ENCODE data around the gene SMAP2. TPM values are rescaled to one million over a fixed set of nuclear protein-coding genes. Genes with fewer than 3 reads are reported as not detected.

Gene SMAP2
- polyA plus RNA-seq, 2 of the 4 experiments (the other 2 are of a cell fraction): 6.4 to 7.7 TPM

GRCh38 chr1:40357625-40358024 is 15.9 kb upstream of the SMAP2 start (continued):
- no peak for TF ChIP-seq PHF8 (IDR thresholded peaks at IDR 0.05; ENCODE audit: borderline replicate concordance, low read depth)

DNA sequence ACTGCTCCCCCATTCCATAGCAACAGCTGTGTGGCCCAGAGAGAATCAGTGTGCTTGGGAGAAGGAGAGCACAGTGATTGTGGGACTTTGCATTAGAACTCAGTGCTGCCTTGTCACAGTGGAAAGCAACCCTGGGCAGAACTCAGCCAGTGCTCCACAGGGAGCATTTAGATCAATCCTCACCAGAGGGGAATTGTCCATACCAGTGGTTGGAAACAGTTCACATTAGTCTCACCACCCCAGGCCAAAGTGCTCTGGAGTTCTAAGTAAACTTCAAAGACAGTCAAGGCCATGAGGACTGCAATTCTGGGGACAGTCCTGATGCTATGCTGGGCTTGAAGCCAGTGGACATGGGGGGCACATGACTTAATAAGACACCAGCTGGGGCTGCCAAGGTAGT is 12.9 kb upstream of the SMAP2 start:
- no peaks in the 10 kb centered on the region for H3K4me1 ChIP-seq
- no peak overlapping the region for H3K4me3 ChIP-seq
- POLR2A ChIA-PET: no interaction called here
- no peak overlapping the region for H3K27ac ChIP-seq
- FAIRE-seq: no peak
- TF ChIP-seq TFCP2L1 (CRISPR knock-in tag; IDR thresholded peaks at IDR 0.05) (no peak), ZNF302 (CRISPR knock-in tag; IDR thresholded peaks at IDR 0.05) (no peak), HEYL (CRISPR knock-in tag; IDR thresholded peaks at IDR 0.05) (no peak), USF2 (IDR thresholded peaks at IDR 0.05) (no peak), JUN (IDR thresholded peaks at IDR 0.05) (no peak), ZSCAN20 (CRISPR knock-in tag; IDR thresholded peaks at IDR 0.05) (no peak)
- DNase-seq (ENCODE audit: low read depth in 1 of 2, low spot score in 1 of 2): no peak
- CTCF ChIA-PET: no interaction called here
- peaks cover 20% of the 10 kb centered on the region; the same call in 2 of the 3 replicates for H3K9me3 ChIP-seq
- no peak overlapping the region for H3K4me2 ChIP-seq
- ATAC-seq: no peak

DNA sequence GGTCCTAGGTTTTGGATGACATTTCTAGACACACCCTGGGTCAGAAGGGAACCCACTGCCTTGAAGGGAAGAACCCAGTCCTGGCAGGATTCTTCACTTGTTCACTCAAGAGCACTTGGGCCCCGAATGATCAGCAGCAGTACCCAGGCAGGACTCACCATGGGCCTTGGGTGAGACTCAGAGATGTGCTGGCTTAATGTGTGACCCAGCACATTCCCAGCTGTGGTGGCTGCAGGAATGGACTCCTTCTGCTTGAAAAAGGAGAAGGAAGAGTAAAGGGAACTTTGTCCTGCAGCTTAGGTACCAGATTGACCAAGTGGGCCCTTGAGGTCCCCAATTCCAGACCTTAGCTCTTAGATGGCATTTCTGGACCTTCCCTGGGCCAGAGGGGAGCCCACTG is 12.3 kb upstream of the SMAP2 start:
- H3K4me3 ChIP-seq: no peak overlapping the region
- DNase-seq (ENCODE audit: low read depth in 1 of 2, low spot score in 1 of 2): no peak
- H3K4me2 ChIP-seq: no peak overlapping the region
- no peak overlapping the region for H3K27ac ChIP-seq
- TF ChIP-seq FOSB (CRISPR knock-in tag; IDR thresholded peaks at IDR 0.05) (no peak), MAFK (IDR thresholded peaks at IDR 0.05; ENCODE audit: partially characterized antibody) (no peak), RARB (CRISPR knock-in tag; IDR thresholded peaks at IDR 0.05) (no peak), REST (IDR thresholded peaks at IDR 0.05) (no peak), HEYL (CRISPR knock-in tag; IDR thresholded peaks at IDR 0.05) (no peak), GATA3 (IDR thresholded peaks at IDR 0.05; ENCODE audit: borderline replicate concordance) (no peak), ZNF302 (CRISPR knock-in tag; IDR thresholded peaks at IDR 0.05) (no peak)
- no peak for ATAC-seq
- 0% methylated on average over 1 of the region's 1 CpG for WGBS (ENCODE audit: missing lambda C conversion rate)
- CTCF ChIA-PET: interaction anchor here (1.6 kb wide), 1 partner anchor 23 kb away, joined by 4 read pairs; no protein-coding TSS in a partner anchor
- POLR2A ChIA-PET: no interaction called here
- no peak for FAIRE-seq
- H3K9me3 ChIP-seq: peaks cover 20% of the 10 kb centered on the region; the same call in 2 of the 3 replicates
- H3K4me1 ChIP-seq: no peaks in the 10 kb centered on the region

DNA sequence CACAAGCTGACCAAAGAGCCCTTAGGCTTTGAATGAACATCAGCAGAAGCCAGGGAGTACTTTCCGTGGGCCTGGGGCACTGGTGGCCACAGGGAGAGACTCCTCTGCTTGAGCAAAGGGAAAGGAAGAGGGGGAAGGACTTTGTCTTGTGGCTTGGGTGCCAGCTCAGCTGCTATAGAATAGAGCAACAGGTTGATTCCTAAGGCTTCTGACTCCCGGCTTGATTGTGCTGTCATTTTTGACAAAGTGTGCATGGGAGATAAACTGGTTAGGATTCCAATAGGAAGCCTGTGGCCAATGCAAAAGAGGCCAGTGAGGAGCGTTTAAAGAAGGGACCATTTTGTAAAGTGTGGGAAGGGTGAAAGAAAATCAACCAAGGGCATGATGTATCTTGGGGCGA is 11.9 kb upstream of the SMAP2 start:
- Histone ChIP-seq H3K4me2 (no peak overlapping the region), H3K4me1 (no peaks in the 10 kb centered on the region), H3K27ac (no peak overlapping the region), H3K4me3 (no peak overlapping the region), H3K9me3 (peaks cover 20% of the 10 kb centered on the region; the same call in 2 of the 3 replicates)
- no peak for DNase-seq (ENCODE audit: low read depth in 1 of 2, low spot score in 1 of 2)
- no peak for ATAC-seq
- no peak for FAIRE-seq
- 59% methylated on average over 3 of the region's 4 CpGs for WGBS (ENCODE audit: missing lambda C conversion rate)
- ChIA-PET POLR2A (no interaction called here), CTCF (interaction anchor here (1.6 kb wide), 1 partner anchor 23 kb away, joined by 4 read pairs; no protein-coding TSS in a partner anchor)
- TF ChIP-seq BHLHE40 (IDR thresholded peaks at IDR 0.05; ENCODE audit: low read depth, low read length) (no peak), MAZ (IDR thresholded peaks at IDR 0.05; ENCODE audit: borderline replicate concordance, low read depth, low read length) (no peak), SREBF2 (IDR thresholded peaks at IDR 0.05) (no peak), EHMT2 (IDR thresholded peaks at IDR 0.05; ENCODE audit: low read depth) (no peak), RFX5 (IDR thresholded peaks at IDR 0.05) (no peak), CBX2 (IDR thresholded peaks at IDR 0.05; ENCODE audit: borderline replicate concordance, low read depth) (no peak), KDM1A (IDR thresholded peaks at IDR 0.05; ENCODE audit: low read depth) (no peak), CHD2 (IDR thresholded peaks at IDR 0.05; ENCODE audit: low read length, partially characterized antibody) (no peak), HOXB5 (CRISPR knock-in tag; IDR thresholded peaks at IDR 0.05) (no peak), SMC3 (IDR thresholded peaks at IDR 0.05) (no peak), MYC (IDR thresholded peaks at IDR 0.05; ENCODE audit: borderline replicate concordance, low read length) (no peak), CEBPB (IDR thresholded peaks at IDR 0.05) (no peak), MAFK (IDR thresholded peaks at IDR 0.05; ENCODE audit: partially characterized antibody) (no peak)
- TF ChIP-seq, protein P1, sequence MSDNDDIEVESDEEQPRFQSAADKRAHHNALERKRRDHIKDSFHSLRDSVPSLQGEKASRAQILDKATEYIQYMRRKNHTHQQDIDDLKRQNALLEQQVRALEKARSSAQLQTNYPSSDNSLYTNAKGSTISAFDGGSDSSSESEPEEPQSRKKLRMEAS (IDR thresholded peaks at IDR 0.05): no peak
- TF ChIP-seq, protein P2, sequence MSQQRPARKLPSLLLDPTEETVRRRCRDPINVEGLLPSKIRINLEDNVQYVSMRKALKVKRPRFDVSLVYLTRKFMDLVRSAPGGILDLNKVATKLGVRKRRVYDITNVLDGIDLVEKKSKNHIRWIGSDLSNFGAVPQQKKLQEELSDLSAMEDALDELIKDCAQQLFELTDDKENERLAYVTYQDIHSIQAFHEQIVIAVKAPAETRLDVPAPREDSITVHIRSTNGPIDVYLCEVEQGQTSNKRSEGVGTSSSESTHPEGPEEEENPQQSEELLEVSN (IDR thresholded peaks at IDR 0.05; ENCODE audit: borderline replicate concordance, low read depth): no peak

All from A549 (cell line).